HL-60/S4 (cell line): ENCODE data around the gene CACNA2D3.
"Not testable (repeated sequence)": the region's sequence is repeated elsewhere in the genome, so short reads cannot be mapped to it uniquely, and the experiment has no call there.

Experiments used
- in situ Hi-C: fragments of 300-500 bp; cut with MboI; formaldehyde crosslinking; loops from 2 replicates; pipeline ENCODE4 v1.14.3; 2022; ENCODE audit warnings: low sequenced_read_pairs

CACNA2D3 gene

DNA sequence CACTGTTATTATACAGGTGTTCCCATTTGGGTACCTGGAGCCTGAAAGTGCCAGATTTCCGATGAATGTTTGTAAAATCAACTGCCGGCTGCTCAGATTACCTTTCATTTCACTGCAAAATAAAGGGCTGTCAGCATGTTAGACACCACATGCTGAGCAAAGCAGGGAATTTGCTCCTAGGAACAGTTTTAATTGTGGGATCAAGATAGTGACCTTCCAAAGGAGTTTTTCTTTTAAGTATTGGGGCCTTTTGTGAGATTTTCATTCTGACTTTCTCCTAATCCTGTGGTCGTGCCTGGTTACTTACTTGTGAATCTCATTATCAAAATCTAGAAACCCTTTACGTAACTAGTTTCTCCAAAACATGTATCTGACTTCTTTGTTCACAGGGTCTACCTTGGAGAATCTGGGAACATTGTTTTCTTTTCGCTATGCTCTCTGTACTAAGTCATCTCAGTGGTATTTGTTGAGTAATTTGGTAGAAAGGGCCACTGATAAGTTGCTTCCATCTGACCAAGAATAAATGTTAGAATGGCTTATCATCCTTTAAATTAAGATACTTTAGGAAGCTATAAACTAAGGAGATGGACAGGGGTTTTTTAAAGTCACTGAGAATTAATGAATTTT lies 846.3 kb downstream of the CACNA2D3 start:
- in situ Hi-C loops = no loop called here

DNA sequence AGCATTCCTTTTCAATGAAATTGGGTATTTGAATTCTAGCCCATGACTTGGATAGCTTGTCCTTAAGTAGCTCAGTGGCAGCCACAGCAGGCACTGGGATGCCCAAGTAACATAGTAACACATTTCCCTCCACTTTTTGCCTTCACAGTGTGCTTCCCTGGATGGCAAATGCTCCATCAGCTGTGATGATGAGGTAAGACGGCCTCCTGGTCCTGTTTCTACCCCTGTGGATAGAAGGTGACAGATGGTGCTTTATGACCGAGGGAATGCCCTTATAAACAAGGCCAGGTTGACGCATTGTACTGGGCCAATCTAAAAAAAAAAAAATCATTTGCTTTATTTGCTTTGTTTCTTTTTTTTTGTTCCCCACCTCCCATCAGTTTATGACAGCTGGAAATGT lies 847.3 kb downstream of the CACNA2D3 start:
- in situ Hi-C loops = no loop called here

DNA sequence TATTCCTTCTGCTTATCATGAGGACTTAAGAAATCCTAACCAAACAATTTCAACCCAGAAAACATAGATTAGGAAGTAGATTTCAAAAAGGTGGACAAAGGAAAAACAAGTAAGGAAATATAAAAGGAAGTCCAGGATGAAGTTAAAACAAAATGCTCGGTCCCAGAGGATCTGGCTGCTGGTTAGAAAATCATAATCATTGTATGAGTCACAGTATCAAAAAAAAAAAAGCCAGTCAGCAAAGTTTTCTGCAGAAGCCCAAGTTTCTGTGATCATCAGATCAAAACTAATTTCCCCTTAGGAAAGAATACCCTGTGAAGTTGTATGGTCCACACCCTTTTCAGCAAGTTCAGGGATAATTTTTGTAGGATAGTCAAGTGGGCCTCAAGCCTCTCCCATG lies 848.5 kb downstream of the CACNA2D3 start:
- in situ Hi-C loops = no loop called here

DNA sequence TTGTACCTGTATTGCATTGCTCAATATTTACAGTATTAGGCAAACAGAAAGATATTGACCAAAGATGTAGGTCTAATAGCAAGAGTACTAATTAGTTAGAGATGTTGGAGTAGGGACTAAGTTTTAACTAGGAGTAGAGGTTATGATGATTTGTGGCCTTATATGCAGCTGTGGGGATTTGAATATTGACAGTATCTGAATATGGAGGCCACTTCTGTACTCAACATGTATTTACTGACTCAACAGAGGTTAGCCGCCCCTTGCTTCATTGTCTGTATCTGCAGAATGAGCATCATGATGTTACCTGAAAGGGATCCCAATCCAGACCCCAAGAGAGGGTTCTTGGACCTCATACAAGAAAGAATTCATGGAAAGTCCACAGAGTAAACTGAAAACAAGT lies 855.1 kb downstream of the CACNA2D3 start:
- in situ Hi-C loops = no loop called here

DNA sequence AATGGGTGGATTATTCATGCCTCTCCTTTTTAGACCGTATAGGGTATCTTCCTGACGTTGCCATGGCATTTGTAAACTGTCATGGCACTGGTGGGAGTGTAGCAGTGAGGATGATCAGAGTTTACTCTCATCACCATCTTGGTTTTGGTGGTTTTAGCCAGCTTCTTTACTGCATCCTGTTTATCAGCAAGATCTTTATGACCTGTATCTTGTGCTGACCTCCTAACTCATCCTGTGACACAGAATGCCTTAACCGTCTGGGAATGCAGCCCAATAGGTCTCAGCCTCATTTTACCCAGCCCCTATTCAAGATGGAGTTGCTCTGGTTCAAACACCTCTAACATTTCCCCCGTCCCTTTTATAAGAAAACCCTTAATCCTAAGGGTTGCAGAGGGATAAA lies 855.6 kb downstream of the CACNA2D3 start:
- in situ Hi-C loops = not testable (repeated sequence)

DNA sequence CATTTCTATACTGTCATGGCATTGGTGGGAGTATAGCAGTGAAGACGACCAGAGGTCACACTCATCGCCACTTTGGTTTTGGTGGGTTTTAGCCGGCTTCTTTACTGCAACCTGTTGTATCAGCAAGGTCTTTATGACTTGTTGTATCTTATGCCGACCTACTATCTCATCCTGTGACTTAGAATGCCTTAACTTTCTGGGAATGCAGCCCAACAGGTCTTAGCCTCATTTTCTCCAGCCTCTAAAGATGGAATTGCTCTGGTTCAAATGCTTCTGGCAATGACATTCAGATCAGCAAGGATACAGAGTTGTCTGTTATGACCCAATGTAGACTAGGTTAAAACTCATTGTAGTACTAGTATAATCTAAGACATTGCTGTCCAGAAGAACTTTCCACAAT lies 860.5 kb downstream of the CACNA2D3 start:
- in situ Hi-C loops = no loop called here

DNA sequence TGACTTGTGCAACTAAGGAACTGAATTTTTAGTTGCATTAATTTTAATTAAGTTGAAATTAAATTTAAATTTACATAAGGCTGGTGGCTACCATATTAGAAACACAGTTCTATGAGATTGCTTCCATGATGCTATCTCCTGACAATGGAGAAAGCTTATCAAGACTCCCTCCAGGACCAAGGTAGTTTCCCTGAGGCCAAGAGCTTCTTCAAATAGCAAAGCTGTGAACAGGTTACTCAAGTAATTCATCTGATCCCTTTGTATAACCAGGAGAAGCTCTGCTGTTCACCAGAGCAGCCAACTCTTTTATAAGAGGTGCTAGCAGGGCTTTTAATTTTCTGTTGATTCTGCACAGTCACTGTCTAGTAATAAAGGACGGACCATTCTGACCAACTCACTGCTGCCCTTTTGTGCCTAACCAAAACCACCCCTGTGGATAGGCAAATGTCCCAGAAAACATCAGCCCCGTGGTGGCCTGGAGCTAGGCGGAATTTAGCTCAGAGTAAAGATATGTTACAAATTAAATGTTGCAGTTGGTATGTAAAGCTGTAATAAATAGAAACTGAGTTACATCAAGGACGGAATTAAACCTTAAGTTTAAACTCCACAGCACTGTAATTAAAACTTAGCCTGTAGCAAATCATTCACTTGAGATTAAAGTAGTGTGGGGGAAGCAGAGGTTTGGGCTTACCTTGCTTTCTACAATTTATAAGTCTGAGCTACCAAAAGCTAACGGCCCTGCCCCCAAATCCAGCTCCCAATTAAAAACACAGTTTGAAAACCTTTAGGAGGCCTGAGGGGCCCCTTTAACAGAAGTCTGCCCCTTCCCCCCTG lies 861.1 kb downstream of the CACNA2D3 start:
- in situ Hi-C loops = no loop called here

DNA sequence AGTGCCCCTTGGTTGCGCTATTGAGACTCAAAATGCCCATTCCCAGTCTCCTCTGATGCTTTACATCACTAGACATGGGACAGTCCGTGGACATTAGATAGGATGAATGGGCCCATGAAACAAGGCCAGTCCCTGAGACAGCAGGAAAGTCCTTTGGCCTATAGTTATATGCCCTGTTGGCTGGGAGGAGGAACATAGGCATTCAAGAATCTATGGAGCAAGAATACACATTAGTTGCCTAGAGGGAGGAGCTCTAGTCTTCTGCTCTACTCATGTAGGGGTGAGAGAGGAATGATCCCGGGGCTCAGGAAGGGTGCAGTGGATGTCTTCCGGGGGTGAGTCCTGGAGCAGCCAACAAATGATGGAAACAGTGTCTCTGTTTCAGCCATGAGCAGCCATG lies 863.5 kb downstream of the CACNA2D3 start:
- in situ Hi-C loops = no loop called here

DNA sequence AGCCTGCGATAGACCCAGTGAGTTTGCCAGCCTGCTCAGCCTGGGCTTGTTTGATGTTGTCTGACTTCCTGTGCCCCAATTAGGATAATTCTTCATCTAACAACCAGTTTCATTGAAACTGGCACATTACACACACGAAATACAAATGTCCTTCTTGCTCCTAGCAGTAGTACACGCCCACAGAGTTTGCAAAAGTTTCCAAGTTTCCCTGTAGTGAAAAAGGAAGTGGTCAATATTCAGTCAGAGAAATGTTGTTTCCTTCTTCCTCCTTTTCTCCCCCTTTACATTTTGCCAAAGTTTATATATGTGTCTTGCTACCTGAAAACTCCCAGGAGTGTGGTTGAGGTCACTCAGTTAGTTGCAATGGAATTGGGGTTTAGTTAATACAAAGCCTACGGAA lies 863.9 kb downstream of the CACNA2D3 start:
- in situ Hi-C loops = no loop called here

DNA sequence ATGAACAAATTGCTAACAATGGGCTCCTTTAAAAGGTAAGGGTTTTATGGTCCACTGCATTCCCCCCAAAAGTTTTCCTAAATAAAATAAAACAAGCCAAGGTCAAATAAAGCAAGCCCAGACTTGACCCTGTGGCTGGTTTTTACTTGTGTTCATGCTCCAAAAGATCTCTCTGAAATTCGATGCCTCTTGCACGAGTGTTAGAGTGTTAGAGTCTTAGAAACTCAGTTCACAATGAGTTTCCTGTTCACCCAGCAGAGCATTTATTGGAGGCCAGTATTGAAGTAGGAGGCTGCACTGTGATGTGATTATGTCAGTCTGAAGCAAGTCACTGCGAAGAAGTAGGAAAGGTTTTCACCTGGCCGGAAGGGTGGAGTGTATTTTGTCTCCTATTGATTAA lies 865.4 kb downstream of the CACNA2D3 start:
- in situ Hi-C loops = no loop called here

DNA sequence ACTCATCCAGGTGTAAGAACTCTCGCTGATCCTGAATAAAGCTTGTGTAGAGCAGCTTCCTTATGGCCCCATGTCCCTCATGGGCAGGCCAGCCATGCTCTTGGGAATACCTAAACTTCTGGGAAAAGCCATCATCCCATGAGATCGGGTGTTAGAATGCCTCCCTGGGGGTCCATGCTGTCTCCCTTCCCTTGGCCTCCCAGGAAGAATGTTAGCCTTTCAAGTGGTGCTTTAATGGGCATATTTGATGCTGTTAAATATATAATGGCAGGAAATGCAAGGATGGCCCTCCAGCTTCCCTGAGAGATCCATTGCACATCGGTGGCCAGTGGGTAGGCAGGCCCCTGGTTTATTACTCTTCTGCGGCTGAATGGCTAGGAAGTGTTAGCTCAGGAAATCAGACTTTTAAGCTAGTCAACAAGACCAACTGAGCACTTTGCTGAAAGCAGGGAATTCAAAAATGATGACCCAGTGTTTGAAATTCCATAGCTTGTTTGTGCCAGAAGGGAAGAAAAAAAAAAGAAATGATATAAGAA lies 866.0 kb downstream of the CACNA2D3 start:
- in situ Hi-C loops = no loop called here

DNA sequence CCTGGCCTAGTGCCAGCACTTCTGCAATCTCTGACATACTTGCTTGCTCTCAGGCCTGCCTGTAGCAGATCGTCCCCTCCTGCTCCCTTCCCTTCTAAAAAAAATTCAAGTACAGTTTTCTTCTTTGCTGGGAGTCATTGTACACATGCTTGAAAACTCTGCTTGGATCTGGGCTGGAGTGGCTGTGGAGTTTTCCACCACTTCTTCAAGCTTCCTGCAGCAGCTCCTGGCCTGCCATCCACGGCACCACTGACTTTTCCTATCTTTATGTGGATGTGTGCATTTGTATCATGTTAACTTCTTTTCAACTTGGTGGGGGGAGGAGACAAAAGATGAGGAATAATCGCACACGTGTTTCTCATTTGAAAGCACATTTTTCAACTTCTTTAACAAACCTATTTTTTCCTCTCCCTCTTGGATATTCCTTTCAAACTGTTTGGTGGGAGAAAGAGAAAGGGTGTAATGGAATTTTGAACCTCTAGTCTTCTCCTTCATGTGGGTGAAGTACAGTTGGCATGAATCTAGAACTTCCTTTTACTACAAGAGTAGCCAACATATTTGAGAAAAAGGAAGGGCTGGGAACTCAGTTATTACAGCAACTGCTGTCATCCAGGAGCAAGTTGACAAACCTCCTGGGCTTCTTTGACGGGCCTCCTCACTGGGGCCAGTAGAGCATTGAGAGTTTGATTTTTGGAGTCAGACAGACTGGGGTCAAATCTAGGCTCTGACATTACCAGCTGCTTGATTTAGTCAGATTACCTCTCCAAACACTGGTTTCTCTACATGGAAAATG lies 866.7 kb downstream of the CACNA2D3 start:
- in situ Hi-C loops = no loop called here

DNA sequence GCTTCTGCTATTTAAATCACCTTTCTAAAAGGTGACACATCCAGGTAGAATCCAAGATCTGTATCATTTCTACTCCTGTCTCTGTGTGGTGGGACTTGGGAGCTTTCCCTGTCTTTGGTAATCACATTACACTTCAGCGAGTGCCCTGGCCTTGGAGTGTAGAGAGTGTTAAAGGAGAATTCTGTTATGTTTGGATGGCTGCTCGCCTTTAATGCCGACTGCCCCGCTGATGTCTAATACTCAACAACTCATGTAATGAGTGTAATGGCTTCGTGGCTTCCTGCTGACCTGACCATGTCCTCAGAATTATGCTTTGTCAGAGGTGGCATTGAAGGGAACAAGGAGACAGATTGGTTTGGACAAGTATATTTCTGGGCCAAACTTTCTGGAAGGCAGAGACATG lies 871.8 kb downstream of the CACNA2D3 start:
- in situ Hi-C loops = no loop called here

DNA sequence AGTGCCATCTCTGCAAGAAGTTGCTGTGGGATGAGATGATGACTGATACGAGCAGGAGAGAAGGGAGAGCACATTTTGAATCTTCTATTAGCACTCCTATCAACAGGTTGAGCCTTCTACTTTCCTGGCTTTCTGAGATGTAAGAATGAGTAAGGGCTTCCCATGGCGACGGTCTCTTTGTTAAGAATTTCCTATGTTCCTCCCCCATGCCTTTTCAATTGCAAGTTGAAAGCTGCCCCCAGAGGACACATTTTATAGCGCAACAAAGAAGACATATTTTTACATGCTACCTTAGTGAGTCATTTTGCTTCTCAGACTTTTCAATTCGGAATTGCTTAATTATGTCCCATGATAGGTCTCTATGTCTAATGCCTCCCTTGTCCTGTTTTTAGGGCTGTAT lies 876.8 kb downstream of the CACNA2D3 start:
- in situ Hi-C loops = no loop called here

DNA sequence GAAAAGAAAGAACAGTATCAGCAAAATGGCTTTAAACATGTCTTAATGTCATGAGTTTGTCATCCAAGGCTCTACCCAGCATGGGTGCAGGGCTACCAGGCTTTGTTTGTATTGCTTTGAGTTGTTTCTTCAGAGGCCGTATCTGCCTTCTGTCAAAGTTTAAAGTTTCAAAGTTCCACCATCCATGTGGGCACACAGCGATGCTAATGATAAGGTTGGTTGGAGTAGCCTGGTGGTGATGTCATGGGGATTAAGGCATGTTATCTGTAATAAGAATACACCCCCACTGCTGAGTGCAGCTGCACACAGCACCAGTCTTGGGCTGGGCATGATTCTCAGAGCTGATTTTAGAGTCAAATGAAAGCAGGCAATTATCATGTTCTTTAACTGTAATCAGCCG lies 877.5 kb downstream of the CACNA2D3 start:
- in situ Hi-C loops = no loop called here

DNA sequence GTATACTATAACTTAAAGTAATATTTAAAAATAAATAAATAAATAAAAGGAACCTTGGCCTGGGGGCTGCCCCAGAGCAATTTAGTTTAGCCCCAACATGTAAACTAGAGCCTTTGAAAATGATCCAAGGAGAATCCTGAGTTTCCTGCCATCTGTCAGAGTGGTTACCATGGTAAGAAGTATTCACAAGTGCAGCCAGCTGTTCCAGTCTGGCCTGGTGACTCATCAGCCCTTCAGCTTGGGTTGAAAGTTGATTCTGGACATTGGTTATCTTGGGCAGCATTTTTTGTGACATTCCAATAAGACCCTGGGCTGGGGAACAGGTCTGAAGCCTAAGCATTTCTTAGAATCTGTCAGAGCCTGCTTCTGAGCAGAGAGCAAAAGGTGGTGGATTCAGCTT lies 878.2 kb downstream of the CACNA2D3 start:
- in situ Hi-C loops = no loop called here

DNA sequence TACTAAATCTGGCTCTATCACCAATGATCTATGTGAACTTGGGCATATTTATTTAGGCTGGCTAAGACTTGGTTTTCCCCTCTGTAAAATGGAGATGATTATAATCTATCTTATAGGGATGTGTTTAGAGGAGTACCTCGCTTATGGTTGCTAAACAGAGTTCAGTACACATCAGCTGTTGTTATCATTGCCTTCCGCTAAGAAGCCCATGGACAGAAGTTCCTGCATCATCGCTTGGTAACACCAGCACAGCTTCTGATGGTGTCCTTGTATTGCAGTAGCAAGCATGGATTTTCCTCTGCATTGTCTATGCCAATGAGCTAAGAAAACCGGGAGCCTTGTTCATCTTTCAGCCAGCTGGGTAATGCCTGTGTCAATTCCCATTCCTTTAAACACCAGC lies 878.6 kb downstream of the CACNA2D3 start:
- in situ Hi-C loops = no loop called here

DNA sequence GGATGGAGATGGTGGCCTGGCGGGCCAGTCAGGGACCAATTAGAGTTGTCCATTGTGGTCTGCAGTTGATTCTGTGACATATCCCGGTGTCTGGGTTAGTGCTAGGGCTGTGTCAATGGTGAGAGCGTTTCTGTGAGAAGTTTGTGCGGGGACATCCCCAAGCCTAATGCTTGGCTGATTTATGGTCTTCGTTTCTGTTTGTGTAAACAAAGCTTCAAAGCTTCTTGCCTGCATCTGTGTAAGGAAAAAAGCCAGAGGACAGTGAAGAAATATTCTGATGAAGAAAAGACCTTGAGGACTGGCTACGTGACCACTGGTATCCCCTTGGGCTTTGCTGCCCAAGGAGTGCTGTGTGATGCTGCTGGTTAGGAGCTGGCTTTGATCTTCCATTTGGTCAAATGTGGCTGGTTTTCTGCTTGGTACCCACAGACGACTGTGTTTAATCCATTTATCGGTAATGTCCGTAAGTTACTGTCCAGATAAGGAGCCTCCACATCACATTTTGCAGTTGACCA lies 880.1 kb downstream of the CACNA2D3 start:
- in situ Hi-C loops = no loop called here

DNA sequence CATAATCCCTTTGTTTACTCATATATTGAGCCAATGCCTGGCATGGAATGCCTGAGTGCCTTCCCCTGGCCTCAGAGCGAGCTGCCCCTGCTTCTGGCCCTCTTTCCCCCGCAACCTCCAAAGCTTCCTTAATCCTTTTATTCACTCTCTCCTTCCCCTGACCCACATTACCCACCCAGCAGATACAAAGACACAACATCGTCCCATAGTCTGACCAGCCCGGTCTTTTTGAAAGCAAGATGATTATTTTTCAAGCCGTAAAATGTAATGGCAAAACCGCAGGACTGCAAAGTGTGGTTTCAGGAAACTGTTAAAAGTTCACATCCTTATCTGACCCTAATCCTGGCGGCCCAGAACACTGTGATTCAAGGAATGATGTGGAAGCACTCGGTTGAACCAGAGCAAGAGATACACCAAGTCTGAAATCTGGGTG lies 883.9 kb downstream of the CACNA2D3 start:
- in situ Hi-C loops = no loop called here

DNA sequence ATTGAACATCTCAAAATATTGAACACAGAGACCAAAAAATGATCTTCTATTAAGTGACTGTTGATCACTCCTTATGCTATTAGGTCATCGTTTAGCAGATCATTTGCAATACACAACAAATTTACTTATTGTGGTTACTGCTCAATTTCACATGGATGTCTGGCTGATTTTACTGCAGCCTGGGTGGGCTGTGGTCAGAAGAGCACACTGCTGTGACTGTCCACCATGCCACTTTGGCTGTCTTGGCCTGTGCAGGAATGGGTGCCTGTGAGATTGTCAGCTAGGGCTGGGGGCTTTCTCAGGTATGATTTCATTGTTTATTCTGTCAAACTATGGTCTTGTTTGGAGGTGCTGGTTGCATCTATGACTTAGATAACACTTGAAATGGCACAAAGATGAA lies 885.6 kb downstream of the CACNA2D3 start:
- in situ Hi-C loops = no loop called here

DNA sequence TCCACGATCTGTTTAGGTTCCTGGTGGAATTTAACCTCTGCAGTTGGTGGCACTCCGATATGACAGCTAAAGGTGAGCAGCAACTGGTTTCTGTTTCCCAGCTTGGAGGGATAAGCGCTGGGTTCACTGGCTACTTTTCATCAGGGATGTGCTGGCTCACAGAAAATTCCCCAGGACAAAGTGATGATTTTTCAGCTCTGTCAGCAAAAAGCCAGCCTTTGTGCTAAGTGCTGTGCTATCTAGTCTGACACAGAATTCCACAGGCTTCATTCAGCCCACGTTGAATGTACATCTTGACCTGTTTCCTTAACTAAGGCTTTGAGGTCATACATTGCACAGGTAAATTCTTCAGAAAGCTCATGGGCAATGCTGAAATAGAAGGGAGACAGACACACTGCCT lies 887.0 kb downstream of the CACNA2D3 start:
- in situ Hi-C loops = no loop called here
